Iris pigment epithelial cell (primary cell): ENCODE data around the gene STAT5B.
"Not testable (repeated sequence)": the region's sequence is repeated elsewhere in the genome, so short reads cannot be mapped to it uniquely, and the experiment has no call there.

Experiments used
- DNase-seq: peaks from one replicate; pipeline ENCODE4 v3.0.0-alpha.2; 2011; ENCODE audit warnings: low read depth

Gene STAT5B

GRCh38 chr17:42305543-42306384 is 29.6 kb upstream of the STAT5B start:
- DNase-seq: no peak

DNA sequence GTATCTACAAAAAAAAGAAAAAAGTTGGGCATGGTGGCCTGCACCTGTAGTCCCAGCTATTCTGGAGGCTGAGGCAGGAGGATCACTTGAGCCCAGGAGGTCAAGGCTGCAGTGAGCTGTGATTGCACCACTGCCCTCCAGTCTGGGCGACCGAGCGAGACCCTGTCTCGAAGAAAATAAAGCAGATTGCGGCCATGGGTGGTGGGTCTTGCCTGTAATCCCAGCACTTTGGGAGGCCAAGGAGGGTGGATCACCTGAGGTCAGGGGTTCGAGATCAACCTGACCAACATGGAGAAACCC is 28.8 kb upstream of the STAT5B start:
- not testable (repeated sequence) for DNase-seq

- DNase-seq: no peak
These were observed 28.2 kb upstream of the STAT5B start for GRCh38 chr17:42304187-42305030.

GRCh38 chr17:42303694-42304093 is 27.5 kb upstream of the STAT5B start:
- no peak for DNase-seq

DNA sequence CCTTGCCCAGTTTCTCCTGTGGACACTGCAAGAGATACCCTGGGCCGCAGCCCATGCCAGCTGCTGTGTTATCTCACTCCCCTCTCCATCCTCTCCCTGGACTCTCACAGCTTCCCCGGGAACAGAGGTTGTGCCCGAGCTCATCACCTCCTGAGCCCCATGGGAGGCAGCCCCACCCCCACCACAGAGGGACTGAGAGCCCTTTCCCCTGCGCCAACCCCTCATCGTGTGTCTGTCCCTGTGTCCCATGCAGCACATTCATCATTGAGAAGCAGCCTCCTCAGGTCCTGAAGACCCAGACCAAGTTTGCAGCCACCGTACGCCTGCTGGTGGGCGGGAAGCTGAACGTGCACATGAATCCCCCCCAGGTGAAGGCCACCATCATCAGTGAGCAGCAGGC is 24.8 kb upstream of the STAT5B start:
- no peak for DNase-seq

DNA sequence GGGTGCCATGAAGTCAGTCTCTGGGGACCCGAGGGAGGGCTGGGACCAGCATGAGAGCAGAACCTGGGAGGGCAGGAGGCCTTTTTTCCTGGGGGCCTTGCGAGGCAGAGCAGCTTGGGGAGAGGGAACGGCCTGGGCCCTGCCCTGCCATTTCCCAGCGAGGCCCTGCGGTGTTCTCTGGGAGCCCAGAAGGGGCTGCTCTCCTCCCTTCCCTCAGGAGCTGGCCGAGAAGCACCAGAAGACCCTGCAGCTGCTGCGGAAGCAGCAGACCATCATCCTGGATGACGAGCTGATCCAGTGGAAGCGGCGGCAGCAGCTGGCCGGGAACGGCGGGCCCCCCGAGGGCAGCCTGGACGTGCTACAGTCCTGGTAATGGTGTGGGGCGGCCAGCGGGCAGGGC is 23.7 kb upstream of the STAT5B start:
- not testable (repeated sequence) for DNase-seq

- not testable (repeated sequence) for DNase-seq
These were observed 23.2 kb upstream of the STAT5B start for GRCh38 chr17:42299361-42299760.

DNA sequence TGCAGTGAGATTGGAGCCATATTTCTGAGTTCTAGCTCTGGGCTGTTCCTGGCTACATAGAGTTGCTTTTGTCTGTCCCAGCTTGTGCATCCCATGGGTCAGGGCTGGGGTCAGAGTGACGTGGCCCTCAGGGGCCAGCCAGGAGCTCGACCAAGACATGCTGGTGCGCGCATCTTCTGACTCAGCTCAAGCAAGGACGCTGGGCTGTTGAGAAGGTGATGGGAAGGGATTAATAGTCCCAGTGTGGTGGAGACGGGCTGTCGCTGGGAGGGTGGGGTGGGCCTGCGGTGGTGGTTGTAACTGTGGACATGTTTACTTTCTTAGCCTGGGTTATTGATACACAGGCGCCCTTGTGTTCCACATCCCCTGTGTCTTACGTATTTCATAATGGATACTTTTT is 21.6 kb upstream of the STAT5B start:
- DNase-seq: not testable (repeated sequence)

- no peak for DNase-seq
These were observed 19.8 kb upstream of the STAT5B start for GRCh38 chr17:42296012-42296411.

DNA sequence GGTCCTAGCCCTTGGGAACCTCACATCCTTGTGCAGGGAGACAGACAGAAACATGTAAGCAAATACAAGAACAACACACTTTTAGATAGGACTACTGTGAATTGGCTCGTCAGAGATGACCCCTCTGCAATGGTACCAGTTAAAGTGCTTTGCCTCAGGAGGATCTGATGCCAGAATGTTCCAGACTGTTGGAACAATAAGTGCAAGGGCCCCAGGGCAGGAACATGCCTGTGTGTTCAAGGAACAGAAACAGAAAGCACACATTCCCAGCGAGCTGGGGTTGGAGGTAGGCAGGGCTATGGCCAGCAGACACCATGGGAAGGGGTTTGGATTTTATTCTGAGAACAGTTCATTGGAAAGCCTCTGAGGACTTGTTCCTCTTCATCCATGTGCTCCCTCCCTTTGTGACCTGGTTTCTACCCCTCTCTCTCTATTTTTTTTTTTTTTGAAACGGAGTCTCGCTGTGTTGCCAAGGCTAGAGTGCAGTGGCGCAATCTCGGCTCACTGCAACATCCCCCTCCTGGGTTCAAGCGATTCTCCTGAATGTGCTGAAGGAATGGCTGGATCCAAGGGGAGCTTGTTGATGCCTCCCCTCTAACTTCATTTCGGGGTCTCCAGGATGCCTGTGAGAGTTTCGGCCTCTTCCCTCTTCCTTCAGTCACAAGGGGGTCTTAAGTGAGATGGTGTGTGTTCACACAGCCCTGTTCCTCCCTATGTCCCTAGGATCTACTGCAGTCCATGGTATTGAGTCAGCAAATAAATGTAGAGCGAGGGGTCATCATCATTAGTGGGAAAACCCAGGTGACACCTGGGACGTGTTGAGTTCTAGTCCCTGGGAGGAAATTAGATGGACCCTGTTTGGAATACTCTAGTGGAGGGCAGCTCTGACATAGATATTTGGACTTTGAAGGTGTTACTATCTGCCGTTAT is 18.5 kb upstream of the STAT5B start:
- DNase-seq: no peak

DNA sequence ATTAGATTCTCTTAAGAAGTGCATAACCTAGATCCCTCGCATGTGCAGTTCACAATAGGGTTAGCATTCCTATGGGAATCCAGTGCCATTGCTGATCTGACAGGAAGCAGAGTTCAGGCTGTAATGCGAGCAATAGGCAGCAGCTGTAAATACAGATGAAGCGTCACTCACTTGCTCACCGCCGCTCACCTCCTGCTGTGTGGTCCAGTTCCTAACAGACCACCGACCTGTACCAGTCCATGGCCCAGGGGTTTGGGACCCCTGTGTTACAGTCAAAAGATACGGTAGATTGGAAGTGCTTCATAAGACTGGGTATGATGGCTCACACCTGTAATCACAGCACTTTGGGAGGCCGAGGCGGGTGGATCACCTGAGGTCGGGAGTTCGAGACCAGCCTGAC is 14.9 kb upstream of the STAT5B start:
- DNase-seq: no peak

DNA sequence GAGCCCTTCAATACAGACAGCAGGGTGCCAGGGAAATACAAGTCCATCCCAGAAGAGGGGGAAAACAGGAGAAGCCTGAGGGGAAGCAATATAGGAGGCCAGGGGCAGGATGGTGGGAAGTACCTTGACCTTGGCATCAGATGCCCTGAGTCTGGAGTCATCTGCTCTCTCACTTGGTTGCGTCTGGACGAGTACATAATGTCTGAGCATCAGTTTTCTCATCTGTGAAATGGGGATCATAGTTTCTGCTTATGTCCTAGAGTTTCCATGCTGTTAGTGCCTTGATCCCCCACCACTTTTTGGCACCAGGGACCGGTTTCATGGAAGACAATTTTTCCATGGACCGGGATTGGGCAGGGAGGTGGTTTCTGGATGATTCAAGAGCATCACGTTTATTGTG is 14.4 kb upstream of the STAT5B start:
- no peak for DNase-seq

GRCh38 chr17:42289611-42290181 is 13.5 kb upstream of the STAT5B start:
- no peak for DNase-seq

DNA sequence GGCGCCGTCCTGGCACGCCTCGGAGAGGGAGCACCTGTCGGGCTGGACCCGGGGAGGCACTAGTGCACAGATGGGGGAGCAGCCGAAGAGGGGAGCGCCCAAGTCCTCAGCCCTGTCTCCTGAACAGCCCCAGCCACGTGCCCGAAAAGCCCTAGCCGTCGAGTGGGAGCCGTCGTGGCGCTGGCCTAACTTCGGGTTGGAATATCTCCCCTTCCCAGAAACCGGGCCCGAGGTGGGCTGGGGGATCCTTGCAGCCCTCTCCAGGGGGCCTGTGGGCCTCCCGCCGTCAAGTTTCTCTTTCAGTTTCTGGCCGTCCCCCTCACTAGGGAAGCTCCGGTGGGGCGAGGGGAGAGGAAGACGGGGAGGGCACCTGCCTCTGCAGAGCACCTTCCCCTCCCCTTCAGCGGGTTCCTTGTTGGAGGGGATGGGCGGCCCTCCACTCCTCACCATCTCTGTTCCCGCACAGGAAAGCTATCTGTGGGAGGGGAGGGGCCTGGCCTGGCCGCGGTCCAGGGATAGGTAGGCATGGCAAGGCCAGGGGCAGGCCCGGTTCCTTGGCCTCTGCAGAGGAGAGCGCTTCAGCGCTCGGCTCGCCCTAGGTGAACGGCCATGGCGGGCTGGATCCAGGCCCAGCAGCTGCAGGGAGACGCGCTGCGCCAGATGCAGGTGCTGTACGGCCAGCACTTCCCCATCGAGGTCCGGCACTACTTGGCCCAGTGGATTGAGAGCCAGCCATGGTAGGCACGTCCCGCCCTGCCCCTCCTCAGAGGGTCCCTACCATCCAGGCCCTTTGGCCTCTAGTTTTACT is 12.8 kb upstream of the STAT5B start:
- no peak for DNase-seq

DNA sequence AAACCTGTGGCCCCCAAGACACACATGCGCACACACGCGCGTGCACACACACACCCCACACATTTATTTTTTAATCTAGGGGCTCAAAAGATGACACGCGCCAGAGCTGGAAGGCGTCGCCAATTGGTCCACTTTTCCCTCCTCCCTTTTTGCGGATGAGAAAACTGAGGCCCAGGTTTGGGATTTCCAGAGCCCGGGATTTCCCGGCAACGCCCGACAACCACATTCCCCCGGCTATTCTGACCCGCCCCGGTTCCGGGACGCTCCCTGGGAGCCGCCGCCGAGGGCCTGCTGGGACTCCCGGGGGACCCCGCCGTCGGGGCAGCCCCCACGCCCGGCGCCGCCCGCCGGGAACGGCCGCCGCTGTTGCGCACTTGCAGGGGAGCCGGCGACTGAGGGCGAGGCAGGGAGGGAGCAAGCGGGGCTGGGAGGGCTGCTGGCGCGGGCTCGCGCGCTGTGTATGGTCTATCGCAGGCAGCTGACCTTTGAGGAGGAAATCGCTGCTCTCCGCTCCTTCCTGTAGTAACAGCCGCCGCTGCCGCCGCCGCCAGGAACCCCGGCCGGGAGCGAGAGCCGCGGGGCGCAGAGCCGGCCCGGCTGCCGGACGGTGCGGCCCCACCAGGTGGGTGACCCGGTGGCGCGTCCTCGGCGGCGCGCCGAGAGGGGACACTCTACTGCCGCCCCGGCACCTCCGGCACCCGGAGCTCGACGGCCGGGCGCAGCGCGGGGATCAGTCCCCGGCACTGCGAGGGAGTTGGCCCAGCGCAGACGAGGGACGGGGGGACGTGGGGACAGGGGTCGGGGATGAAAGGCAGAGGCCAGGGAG is 12.0 kb upstream of the STAT5B start, which contains the start of gene STAT5A:
Gene STAT5A, plus strand, starts transcription at position 522 of the 826 bp plus-strand sequence. CDS start 914 bp downstream, outside the sequence.
- peak; percentile 91 for DNase-seq

GRCh38 chr17:42287305-42287976 is 11.2 kb upstream of the STAT5B start:
- DNase-seq: no peak

- DNase-seq: no peak
These were observed 10.4 kb upstream of the STAT5B start for GRCh38 chr17:42286411-42287221.

DNA sequence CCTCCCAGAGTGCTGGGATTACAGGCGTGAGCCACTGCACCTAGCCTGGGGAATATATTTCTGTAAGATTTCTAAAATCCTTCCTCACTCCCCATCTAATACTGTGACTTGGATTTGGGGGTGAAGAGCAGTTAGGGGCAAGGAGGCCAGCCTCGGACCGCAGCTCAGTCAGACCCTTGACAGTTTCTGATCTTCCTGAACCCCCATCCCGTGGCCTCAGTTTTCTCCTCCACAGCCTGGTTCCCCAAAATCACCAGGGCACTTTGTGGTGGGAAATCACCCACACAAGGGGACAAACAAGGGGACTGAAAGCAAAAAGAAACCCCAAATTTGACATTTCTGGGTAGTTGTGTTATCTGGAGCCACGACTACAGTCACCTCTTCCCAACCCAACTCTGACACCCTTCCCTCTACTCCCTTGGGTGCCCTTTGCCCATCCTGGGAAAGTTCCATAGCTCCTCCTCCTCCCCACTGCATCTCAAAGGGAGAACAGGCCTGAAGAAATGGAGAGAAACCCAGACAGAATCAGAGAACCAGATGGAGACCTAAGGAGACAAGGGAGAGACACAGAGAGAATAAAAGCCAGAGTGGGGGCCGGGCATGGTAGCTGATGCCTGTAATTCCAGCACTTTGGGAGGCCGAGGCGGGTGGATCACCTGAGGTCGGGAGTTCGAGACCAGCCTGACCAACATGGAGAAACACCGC is 9.3 kb upstream of the STAT5B start:
- DNase-seq: no peak
